ENCODE measurements around the gene FBXO42. TPM values are rescaled to one million over a fixed set of nuclear protein-coding genes. Genes with fewer than 3 reads are reported as not detected.

The FBXO42 gene
- total and polyA plus RNA-seq, 9 of the 15 experiments (the other 6 are each of a cell fraction or from before 2014, with no cell fraction given): 7.2 to 24.8 (median 17.4) TPM

DNA sequence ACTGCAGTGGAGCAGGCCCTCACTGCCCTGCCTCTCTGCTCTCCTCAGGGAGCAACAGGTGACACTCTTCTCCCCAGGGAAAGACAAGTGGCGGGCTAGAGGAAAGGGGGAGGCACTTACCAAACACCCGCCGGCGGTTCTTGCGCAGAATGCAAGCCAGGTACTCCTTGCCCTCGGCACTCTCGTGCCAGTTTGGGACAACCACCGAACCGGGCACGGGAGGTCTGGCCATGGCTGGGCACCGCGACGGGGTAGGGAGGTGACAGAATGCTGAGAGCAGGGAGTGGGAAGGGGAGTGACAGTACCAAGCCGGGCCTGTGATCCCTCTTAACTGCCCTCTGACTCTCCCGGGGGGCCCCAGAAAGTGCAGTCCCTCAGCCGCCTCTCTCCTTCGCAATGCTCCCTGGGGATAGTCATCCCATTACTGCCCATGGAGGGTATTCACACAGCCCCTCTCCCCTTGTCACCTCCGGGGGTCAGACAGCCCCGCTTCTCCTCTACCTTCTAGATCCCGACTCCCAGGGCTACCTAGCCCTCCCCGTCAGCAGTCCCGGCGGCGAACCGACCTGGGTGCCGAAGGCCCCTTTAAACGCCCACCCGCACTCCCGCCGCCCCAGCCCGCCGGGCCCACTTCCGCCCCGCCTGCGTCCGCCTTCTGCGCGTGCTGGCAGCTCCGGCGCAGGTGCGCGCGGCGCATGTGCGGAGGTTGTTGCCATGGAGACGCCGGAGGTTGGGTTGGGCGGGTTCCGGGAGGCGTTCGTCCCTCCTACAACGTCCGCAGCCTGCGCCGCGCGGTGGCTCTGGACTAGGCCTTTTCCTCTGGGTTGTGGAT is 115.6 kb downstream of the FBXO42 start, which contains the start of gene CPLANE2 (continued):
- TF ChIP-seq COPS2 (conservative IDR thresholded peaks at IDR 0.05): no peak
- TF ChIP-seq SMARCE1 (IDR thresholded peaks at IDR 0.05): peak; percentile 12; the same call in 1 of the 2 replicates
- TF ChIP-seq ATF7 (IDR thresholded peaks at IDR 0.05): peak; percentile 68
- TF ChIP-seq, protein P1, sequence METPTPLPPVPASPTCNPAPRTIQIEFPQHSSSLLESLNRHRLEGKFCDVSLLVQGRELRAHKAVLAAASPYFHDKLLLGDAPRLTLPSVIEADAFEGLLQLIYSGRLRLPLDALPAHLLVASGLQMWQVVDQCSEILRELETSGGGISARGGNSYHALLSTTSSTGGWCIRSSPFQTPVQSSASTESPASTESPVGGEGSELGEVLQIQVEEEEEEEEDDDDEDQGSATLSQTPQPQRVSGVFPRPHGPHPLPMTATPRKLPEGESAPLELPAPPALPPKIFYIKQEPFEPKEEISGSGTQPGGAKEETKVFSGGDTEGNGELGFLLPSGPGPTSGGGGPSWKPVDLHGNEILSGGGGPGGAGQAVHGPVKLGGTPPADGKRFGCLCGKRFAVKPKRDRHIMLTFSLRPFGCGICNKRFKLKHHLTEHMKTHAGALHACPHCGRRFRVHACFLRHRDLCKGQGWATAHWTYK (CRISPR knock-in tag; IDR thresholded peaks at IDR 0.05): no peak; the same call in 1 of the 2 replicates
- TF ChIP-seq, protein P2, sequence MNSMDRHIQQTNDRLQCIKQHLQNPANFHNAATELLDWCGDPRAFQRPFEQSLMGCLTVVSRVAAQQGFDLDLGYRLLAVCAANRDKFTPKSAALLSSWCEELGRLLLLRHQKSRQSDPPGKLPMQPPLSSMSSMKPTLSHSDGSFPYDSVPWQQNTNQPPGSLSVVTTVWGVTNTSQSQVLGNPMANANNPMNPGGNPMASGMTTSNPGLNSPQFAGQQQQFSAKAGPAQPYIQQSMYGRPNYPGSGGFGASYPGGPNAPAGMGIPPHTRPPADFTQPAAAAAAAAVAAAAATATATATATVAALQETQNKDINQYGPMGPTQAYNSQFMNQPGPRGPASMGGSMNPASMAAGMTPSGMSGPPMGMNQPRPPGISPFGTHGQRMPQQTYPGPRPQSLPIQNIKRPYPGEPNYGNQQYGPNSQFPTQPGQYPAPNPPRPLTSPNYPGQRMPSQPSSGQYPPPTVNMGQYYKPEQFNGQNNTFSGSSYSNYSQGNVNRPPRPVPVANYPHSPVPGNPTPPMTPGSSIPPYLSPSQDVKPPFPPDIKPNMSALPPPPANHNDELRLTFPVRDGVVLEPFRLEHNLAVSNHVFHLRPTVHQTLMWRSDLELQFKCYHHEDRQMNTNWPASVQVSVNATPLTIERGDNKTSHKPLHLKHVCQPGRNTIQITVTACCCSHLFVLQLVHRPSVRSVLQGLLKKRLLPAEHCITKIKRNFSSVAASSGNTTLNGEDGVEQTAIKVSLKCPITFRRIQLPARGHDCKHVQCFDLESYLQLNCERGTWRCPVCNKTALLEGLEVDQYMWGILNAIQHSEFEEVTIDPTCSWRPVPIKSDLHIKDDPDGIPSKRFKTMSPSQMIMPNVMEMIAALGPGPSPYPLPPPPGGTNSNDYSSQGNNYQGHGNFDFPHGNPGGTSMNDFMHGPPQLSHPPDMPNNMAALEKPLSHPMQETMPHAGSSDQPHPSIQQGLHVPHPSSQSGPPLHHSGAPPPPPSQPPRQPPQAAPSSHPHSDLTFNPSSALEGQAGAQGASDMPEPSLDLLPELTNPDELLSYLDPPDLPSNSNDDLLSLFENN (IDR thresholded peaks at IDR 0.05; ENCODE audit: low read depth in 2 of 2, low read length in 2 of 2): no peak; a peak in 1 of 4 replicates
- no peak for TF ChIP-seq ZNF311 (CRISPR knock-in tag; IDR thresholded peaks at IDR 0.05)
- TF ChIP-seq, protein P3, sequence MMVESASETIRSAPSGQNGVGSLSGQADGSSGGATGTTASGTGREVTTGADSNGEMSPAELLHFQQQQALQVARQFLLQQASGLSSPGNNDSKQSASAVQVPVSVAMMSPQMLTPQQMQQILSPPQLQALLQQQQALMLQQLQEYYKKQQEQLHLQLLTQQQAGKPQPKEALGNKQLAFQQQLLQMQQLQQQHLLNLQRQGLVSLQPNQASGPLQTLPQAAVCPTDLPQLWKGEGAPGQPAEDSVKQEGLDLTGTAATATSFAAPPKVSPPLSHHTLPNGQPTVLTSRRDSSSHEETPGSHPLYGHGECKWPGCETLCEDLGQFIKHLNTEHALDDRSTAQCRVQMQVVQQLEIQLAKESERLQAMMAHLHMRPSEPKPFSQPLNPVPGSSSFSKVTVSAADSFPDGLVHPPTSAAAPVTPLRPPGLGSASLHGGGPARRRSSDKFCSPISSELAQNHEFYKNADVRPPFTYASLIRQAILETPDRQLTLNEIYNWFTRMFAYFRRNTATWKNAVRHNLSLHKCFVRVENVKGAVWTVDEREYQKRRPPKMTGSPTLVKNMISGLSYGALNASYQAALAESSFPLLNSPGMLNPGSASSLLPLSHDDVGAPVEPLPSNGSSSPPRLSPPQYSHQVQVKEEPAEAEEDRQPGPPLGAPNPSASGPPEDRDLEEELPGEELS (CRISPR knock-in tag; IDR thresholded peaks at IDR 0.05; ENCODE audit: borderline replicate concordance): peak; percentile 54; the same call in 1 of the 2 replicates
- TF ChIP-seq ARID1B (IDR thresholded peaks at IDR 0.05): 0 out of 2 replicates have a peak, but pooled peaks have one; percentile 7
- TF ChIP-seq RB1 (IDR thresholded peaks at IDR 0.05; ENCODE audit: low read depth): peak; percentile 84; the same call in 1 of the 2 replicates
- TF ChIP-seq OTX1 (CRISPR knock-in tag; IDR thresholded peaks at IDR 0.05): no peak
- 0 out of 2 replicates have a peak, but pooled peaks have one; percentile 58 for TF ChIP-seq NR2C2 (CRISPR knock-in tag; IDR thresholded peaks at IDR 0.05)
- peak; percentile 83 for TF ChIP-seq NR2C2 (tag; IDR thresholded peaks at IDR 0.05)
- TF ChIP-seq, protein P4, sequence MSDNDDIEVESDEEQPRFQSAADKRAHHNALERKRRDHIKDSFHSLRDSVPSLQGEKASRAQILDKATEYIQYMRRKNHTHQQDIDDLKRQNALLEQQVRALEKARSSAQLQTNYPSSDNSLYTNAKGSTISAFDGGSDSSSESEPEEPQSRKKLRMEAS (CRISPR knock-in tag; IDR thresholded peaks at IDR 0.05): peak; percentile 96
- TF ChIP-seq ZNF766 (CRISPR knock-in tag; conservative IDR thresholded peaks at IDR 0.05): no peak
- TF ChIP-seq, protein P5, sequence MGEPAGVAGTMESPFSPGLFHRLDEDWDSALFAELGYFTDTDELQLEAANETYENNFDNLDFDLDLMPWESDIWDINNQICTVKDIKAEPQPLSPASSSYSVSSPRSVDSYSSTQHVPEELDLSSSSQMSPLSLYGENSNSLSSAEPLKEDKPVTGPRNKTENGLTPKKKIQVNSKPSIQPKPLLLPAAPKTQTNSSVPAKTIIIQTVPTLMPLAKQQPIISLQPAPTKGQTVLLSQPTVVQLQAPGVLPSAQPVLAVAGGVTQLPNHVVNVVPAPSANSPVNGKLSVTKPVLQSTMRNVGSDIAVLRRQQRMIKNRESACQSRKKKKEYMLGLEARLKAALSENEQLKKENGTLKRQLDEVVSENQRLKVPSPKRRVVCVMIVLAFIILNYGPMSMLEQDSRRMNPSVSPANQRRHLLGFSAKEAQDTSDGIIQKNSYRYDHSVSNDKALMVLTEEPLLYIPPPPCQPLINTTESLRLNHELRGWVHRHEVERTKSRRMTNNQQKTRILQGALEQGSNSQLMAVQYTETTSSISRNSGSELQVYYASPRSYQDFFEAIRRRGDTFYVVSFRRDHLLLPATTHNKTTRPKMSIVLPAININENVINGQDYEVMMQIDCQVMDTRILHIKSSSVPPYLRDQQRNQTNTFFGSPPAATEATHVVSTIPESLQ (CRISPR knock-in tag; IDR thresholded peaks at IDR 0.05): peak; percentile 88
- no peak for TF ChIP-seq PHTF2 (CRISPR knock-in tag; IDR thresholded peaks at IDR 0.05)

All from K562 (cell line).